ENCODE results near the gene TRMT44.

Gene TRMT44

DNA sequence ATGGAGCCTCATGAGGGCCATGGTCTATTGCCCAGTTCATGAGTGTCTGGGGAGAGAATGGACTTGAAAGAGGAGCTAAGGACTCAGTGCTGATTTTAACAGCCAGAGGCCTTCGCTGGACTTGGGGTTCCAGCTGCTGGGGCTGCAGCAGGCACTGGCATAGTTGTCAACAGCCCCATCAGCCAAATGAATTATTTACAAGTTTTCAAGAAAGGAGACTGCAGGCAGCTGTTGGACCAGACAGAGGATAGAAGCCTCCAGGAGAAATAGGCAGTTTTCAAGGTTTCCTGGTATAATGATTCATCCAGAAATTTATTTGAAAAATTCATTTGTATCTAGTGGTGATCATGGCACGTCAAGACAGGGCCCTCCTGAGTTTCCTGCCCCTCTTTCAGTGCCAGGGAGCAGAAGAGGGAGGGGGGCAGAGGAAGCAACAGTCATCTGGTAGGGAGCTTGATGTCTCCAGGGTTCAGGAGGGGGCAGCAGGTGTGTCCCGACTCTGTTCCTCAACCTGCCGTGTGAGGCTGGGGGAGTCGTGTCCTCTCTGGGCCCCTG is 76.5 kb downstream of the TRMT44 start:
- DNase-seq = no peak

DNA sequence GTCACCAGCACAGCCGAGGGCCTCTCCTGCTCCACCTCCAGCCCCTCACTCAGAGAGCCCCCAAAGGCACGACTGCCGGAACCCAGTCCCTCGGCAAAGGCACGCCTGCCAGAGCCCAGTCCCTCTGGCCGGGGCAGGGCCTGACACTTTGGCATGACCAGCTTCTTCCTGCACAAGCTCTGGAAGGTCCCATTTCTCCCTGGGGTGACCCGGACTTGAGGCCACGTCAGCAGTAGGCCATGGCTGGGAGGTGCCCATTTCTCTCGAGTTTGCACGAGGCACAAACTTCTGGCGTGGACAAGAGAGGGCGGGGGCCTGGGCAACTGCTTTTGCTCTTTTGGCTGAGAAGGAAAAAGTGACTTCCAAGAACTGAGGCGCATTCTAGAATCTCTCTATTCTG is 77.4 kb downstream of the TRMT44 start:
- no peak for DNase-seq

DNA sequence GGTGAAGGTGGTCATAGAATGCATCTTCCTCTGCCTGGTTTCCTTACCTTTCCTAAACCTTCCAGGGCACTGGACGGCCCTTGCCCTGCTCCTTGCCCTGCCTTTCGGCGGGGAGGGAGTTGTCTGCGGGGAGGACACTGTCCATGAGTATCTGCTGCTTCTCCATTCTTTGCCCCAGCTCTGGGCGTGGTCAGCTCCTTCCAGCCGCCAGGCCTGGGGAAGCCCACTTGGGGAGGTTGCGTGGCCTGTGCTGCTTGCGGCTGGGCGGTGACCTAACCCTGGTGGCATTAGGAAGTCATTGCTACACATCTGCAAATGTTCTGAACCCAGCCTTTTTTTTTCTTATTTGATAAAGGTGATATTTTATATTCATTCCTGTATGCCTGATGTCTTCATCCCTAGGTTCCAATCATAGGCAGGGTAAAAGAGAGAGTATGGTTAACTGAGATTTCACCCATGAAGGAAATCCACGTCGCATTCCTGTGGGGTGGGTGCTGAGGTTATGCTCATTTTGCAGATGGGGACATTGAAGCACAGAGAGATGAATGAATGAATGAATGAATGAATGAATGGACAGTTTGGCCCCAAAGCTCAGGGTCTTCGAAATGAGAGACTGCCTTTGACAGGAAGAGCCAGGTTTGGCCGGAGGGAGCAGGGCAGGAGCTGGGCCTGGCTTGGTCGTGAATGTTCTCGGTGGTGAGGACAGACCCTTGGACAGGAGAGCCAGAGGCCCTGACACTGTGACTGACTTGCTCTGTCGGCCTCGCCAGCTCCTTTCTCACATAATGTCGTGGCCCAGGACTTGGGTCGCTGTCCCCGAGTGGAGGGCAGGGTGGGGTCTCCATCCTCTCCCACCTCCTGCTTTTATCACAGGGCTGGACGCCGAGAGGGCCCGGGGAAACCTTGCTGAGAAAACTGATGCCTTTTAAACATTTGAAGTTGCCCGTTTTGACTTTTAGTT is 81.9 kb downstream of the TRMT44 start:
- DNase-seq = peak; percentile 5

DNA sequence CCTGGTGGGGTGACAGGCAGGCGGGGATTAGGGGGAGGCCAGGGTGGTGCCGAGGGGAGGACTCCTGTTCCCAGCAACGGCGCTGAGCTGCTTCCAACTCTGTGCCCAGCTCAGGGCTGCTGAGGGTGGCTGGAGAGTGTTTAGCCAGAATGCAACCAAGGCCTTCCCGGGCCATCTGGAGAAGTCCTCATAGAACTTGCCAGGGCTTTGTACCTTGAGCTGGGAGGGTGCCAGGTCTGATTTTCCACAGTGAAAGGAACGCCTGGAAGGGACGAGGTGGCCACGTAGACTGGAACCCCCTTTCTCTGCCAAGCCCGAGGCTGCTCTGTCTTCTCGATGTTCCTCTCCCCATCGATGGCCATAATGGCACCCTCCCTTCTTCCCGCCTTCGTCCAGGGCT is 82.6 kb downstream of the TRMT44 start:
- DNase-seq = peak; percentile 9

DNA sequence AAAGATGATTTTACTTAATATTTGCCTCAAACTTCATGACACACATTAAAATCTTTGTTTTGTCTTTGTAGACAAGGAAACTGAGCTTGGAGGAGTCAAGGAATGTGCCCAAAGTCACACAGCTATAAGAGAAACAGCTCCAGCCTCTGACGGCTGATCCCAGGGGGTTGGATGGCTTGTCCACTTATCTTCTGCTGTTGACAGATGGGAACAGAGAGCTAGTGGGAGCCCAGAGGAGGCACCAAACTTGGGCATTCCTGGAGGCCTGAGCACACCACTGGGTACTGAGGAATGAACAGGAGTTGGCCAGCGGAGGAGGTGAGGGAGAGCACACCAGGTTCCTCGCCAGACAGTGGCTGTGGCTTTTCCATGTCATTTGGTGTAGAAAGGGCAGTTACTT is 83.2 kb downstream of the TRMT44 start:
- no peak for DNase-seq

DNA sequence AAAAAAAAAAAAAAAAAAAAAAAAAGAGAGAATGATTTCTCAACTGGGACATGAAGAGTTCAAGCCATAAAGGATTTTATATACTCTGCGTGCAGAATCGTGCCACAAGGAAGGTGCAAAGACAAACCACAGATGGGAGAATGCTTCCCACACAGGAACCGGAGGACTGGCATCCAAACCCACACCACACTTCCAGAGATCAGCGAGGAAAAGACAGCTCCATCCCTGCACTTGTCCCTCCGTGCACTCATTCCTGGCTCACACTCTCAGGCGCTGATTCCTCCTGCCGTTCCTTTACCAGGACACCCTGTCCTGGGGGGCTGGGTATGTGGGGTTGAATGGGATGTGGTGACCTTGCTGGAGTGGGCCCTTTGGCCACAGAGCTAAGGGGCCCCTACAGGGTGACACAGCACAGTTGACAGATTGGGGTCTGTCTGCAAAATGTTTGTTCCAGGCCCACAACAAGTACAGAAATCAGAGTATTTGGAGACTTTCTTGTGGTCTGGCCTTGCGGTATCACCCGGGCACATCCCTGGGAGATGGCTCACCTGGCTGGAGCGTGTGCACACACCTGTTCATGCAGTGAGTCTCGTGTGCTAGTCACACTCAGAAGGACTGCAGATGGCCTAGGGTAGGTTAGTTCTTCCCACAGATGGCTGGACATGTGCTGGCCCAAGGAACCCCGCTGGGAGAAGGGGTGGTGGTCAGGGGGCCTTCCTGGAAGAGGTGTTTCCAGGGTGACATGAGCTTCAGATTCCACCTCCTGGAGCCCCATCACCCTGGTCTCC is 84.2 kb downstream of the TRMT44 start:
- peak; percentile 7 for DNase-seq

DNA sequence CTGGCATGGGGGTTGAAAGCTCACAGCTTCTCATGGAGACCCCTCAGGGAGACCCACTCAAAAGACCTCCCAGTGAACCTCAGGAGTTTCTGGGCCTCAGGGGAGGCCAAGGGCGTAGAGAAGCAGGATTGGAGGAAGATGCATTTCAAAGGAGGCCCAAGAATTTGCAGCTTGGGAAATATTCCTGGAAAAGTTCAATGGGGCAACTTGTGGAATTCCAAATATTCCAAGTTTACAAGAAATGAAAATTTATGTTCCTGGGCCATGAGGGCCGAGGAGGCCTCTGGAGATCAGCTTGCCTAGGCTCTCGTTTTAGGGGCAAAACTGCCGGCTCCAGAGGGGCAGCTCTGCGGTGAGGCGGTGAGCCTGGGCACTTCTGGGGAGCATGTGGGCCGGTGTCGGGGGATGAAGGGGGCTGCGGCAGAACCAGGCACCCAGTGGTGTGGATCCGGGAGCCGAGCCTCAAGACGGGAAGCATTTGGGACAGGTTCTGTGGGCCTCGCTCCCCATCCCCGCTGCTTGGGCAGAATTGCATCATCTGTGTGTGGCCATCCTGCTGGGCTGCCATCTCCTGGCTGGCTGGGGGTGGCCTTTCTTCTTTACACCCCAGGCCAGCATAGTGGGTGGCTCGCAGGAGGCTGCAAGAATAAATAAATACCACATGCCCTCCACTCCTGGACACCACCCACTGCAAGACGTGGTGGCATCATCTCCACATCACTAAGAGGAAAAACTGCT is 85.0 kb downstream of the TRMT44 start:
- DNase-seq = peak; percentile 10

All from right hindlimb (tissue), 1 donor.